ENCODE results near the gene DUOX2. TPM values are rescaled to one million over a fixed set of nuclear protein-coding genes. Genes with fewer than 3 reads are reported as not detected.

The DUOX2 gene
- total RNA-seq, 1 experiment from 2014 or later, result 0.99 TPM

GRCh38 chr15:45117308-45118130 is 3.5 kb upstream of the DUOX2 start:
- no peak overlapping the region for H3K27ac ChIP-seq (ENCODE audit: low read depth, low read length, poor library complexity, severe bottlenecking)
- no peaks in the 10 kb centered on the region for H3K9me3 ChIP-seq (ENCODE audit: low read depth, low read length, poor library complexity, severe bottlenecking)
- H3K36me3 ChIP-seq (ENCODE audit: insufficient read depth, low read length, poor library complexity, severe bottlenecking), result no peaks in the 10 kb centered on the region
- no peak for DNase-seq (ENCODE audit: low spot score)
- peaks cover 25% of the 10 kb centered on the region for H3K27me3 ChIP-seq (replicated peaks; ENCODE audit: insufficient read depth, low read depth, low read length, poor library complexity)
- ChIA-PET CTCF (interaction anchor here (0.7 to 1.4 kb wide), 15 partner anchors 8 to 538 kb away, joined by 3 to 10 read pairs (median 4); partner anchors contain the start of genes DUOX1, DUOXA1, SORD and TRIM69), POLR2A (ENCODE audit: low non-redundant PET) (interaction anchor here (0.8 kb wide), 1 partner anchor 29 kb away, joined by 5 read pairs; no protein-coding TSS in a partner anchor)
- no TSS peak for BruUV-seq (replicated peaks)
- H3K4me3 ChIP-seq (ENCODE audit: low read depth, low read length, poor library complexity, severe bottlenecking), result no peak overlapping the region
- H3K4me1 ChIP-seq (ENCODE audit: insufficient read depth, low read length, poor library complexity, severe bottlenecking), result peaks cover 12% of the 10 kb centered on the region
- intact Hi-C loops (cut with micrococcal nuclease; ENCODE audit: unreplicated experiment), result loop anchor here (5.0 to 10.0 kb wide), 2 partner anchors 145 to 533 kb away; no protein-coding TSS in a partner anchor
- TF ChIP-seq EZH2 (IDR thresholded peaks at IDR 0.05; ENCODE audit: borderline replicate concordance, low read depth, low read length, poor library complexity, severe bottlenecking), result no peak
- TF ChIP-seq, protein P1, sequence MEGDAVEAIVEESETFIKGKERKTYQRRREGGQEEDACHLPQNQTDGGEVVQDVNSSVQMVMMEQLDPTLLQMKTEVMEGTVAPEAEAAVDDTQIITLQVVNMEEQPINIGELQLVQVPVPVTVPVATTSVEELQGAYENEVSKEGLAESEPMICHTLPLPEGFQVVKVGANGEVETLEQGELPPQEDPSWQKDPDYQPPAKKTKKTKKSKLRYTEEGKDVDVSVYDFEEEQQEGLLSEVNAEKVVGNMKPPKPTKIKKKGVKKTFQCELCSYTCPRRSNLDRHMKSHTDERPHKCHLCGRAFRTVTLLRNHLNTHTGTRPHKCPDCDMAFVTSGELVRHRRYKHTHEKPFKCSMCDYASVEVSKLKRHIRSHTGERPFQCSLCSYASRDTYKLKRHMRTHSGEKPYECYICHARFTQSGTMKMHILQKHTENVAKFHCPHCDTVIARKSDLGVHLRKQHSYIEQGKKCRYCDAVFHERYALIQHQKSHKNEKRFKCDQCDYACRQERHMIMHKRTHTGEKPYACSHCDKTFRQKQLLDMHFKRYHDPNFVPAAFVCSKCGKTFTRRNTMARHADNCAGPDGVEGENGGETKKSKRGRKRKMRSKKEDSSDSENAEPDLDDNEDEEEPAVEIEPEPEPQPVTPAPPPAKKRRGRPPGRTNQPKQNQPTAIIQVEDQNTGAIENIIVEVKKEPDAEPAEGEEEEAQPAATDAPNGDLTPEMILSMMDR (conservative IDR thresholded peaks at IDR 0.05; ENCODE audit: low read depth, low read length), result no peak

- Histone ChIP-seq H3K27me3 (replicated peaks; ENCODE audit: insufficient read depth, low read depth, low read length, poor library complexity) (peaks cover 33% of the 10 kb centered on the region), H3K9me3 (ENCODE audit: low read depth, low read length, poor library complexity, severe bottlenecking) (no peaks in the 10 kb centered on the region), H3K27ac (ENCODE audit: low read depth, low read length, poor library complexity, severe bottlenecking) (no peak overlapping the region), H3K4me1 (ENCODE audit: insufficient read depth, low read length, poor library complexity, severe bottlenecking) (peaks cover 12% of the 10 kb centered on the region), H3K36me3 (ENCODE audit: insufficient read depth, low read length, poor library complexity, severe bottlenecking) (no peaks in the 10 kb centered on the region), H3K4me3 (ENCODE audit: low read depth, low read length, poor library complexity, severe bottlenecking) (no peak overlapping the region)
- POLR2A ChIA-PET (ENCODE audit: low non-redundant PET), result no interaction called here
- TF ChIP-seq, protein P1 (conservative IDR thresholded peaks at IDR 0.05; ENCODE audit: low read depth, low read length), result no peak
- no peak for TF ChIP-seq EZH2 (IDR thresholded peaks at IDR 0.05; ENCODE audit: borderline replicate concordance, low read depth, low read length, poor library complexity, severe bottlenecking)
- intact Hi-C loops (cut with micrococcal nuclease; ENCODE audit: unreplicated experiment), result loop anchor here (5.0 to 10.0 kb wide), 2 partner anchors 144 to 532 kb away; no protein-coding TSS in a partner anchor
- no peak for DNase-seq (ENCODE audit: low spot score)
- CTCF ChIA-PET, result no interaction called here
- no TSS peak for BruUV-seq (replicated peaks)
These were observed 2.7 kb upstream of the DUOX2 start for GRCh38 chr15:45116482-45117307.

DNA sequence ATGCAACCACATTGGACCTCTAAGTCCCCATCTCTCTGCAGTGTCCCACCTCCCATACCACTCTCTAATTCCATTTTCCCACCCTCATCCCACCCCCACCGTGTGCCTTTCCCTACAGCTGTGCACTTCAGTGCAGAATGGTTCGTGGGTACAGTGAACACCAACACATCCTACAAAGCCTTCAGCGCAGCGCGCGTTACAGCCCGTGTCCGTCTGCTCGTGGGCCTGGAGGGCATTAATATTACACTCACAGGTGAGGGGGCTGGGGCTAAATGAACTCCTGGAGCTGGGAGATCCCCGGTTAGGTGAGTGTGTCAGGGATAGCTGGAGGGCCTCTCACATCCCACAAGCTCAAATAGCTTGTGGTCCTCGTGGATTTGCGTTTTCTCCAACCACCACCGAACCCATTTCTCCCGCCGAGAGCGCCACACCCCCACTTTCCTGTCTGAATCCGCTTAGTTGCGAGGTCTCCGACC is 2.1 kb upstream of the DUOX2 start:
- DNase-seq (ENCODE audit: low spot score), result no peak

More for the DNA sequence above, 2.1 kb upstream of the DUOX2 start:
- ChIA-PET POLR2A (ENCODE audit: low non-redundant PET) (no interaction called here), CTCF (no interaction called here)
- BruUV-seq (replicated peaks), result no TSS peak
- Histone ChIP-seq H3K27ac (ENCODE audit: low read depth, low read length, poor library complexity, severe bottlenecking) (no peak overlapping the region), H3K27me3 (replicated peaks; ENCODE audit: insufficient read depth, low read depth, low read length, poor library complexity) (peaks cover 34% of the 10 kb centered on the region), H3K9me3 (ENCODE audit: low read depth, low read length, poor library complexity, severe bottlenecking) (no peaks in the 10 kb centered on the region), H3K4me1 (ENCODE audit: insufficient read depth, low read length, poor library complexity, severe bottlenecking) (peaks cover 12% of the 10 kb centered on the region), H3K36me3 (ENCODE audit: insufficient read depth, low read length, poor library complexity, severe bottlenecking) (no peaks in the 10 kb centered on the region), H3K4me3 (ENCODE audit: low read depth, low read length, poor library complexity, severe bottlenecking) (no peak overlapping the region)
- intact Hi-C loops (cut with micrococcal nuclease; ENCODE audit: unreplicated experiment), result loop anchor here (5.0 to 10.0 kb wide), 2 partner anchors 144 to 531 kb away; no protein-coding TSS in a partner anchor
- TF ChIP-seq, protein P1 (conservative IDR thresholded peaks at IDR 0.05; ENCODE audit: low read depth, low read length), result no peak
- no peak for TF ChIP-seq EZH2 (IDR thresholded peaks at IDR 0.05; ENCODE audit: borderline replicate concordance, low read depth, low read length, poor library complexity, severe bottlenecking)
